ENCODE measurements around the gene WDR1. TPM values are rescaled to one million over a fixed set of nuclear protein-coding genes. Genes with fewer than 3 reads are reported as not detected.

The WDR1 gene
- total and polyA plus RNA-seq, 10 of the 15 experiments (the other 5 are each of a cell fraction or from before 2014, with no cell fraction given): 28.5 to 397 (median 290) TPM

DNA sequence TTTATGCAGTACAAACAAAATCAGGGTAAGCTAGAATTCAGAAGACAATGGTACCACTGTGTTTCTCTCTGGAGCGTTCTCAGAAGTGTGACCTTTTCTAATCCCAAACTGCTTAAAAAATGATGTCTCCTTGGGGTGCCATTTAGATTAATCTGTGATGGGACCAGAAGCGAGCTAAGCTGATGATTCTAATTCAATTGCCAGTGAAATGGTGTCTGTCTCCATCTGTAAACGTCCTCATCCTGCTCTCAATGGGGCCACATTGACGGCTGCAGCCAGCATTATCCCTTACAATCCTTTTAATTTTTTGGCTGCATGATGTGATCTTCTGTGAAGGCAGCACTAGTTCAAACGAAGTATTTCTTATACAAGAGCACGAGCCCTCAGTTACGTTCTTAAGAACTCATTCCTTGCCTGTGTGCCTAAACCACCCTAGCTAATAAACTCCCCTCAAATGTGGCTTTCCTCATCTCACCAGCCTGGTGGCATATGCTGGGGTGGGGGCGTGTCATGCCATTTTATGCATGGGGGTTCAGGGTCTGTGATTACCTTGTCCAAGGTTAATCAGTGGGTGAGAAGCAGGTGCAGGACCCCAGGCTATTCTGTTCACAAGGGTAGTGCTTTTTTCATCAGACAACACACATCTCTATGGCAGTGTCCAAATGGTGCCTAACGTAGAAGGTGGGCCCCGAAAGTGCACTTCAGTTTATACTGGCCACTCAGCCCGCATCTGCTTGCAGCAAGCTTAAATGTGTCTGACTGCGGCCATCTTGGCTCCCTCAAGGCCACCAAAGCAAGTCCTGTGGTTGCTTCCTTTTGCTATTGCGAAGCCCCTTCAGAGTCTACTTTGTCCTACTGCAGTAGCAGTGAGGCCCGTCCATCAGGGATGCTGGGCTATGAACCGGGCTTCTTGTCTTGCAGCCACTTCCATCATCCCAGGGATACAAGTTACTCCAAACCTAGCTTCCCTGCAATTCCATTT lies 49.6 kb downstream of the WDR1 start:
- ChIA-PET SMC1A (ENCODE audit: uncharacterized antibody, unreplicated experiment) (no interaction called here), RAD21 (ENCODE audit: unreplicated experiment) (no interaction called here), POLR2A (no interaction called here), CTCF (no interaction called here)
- DNase-seq (ENCODE audit: low read depth, low spot score) (no peak), ATAC-seq (no peak), FAIRE-seq (no peak)
- Histone ChIP-seq H3K79me2 (ENCODE audit: control insufficient read depth, insufficient read depth, low read length) (no peaks in the 10 kb centered on the region), H3K27ac (ENCODE audit: control insufficient read depth, insufficient read depth) (no peak overlapping the region), H2AFZ (ENCODE audit: control insufficient read depth, low read depth, low read length) (no peak overlapping the region), H3K9me3 (replicated peaks; ENCODE audit: control insufficient read depth, insufficient read depth, low read length) (no peaks in the 10 kb centered on the region), H3K36me3 (ENCODE audit: control insufficient read depth in 2 of 2, insufficient read depth in 2 of 2, low read length in 1 of 2) (peaks cover 0 to 3% of the 10 kb centered on the region in 2 experiments; a peak in 2 of 4 replicates), H3K4me3 (no peak overlapping the region), H3K4me2 (ENCODE audit: control insufficient read depth, insufficient read depth) (no peak overlapping the region), H3K4me1 (ENCODE audit: control insufficient read depth, insufficient read depth, low read length) (no peaks in the 10 kb centered on the region), H4K20me1 (ENCODE audit: control insufficient read depth, insufficient read depth) (no peaks in the 10 kb centered on the region), H3K27me3 (replicated peaks in 1 of 2; ENCODE audit: control insufficient read depth in 2 of 2, insufficient read depth in 2 of 2, low read length in 1 of 2) (no peaks in the 10 kb centered on the region), H3K9ac (ENCODE audit: control insufficient read depth, insufficient read depth, low read length) (no peak overlapping the region)
- BruUV-seq (replicated peaks): no TSS peak
- 98% methylated on average over 15 of the region's 15 CpGs for WGBS (ENCODE audit: insufficient coverage, insufficient replicate concordance, low lambda C conversion rate, missing lambda C conversion rate)
- intact Hi-C loops (cut with micrococcal nuclease; ENCODE audit: unreplicated experiment): no loop called here
- in situ Hi-C loops (cut with MboI): no loop called here
- TF ChIP-seq NFYA (IDR thresholded peaks at IDR 0.05; ENCODE audit: borderline replicate concordance, low read depth, low read length) (no peak), ZNF274 (IDR thresholded peaks at IDR 0.05; ENCODE audit: insufficient read depth, insufficient read length) (no peak), POLR2AphosphoS5 (IDR thresholded peaks at IDR 0.05; ENCODE audit: low read length) (no peak), YBX1 (IDR thresholded peaks at IDR 0.05) (no peak), BACH1 (IDR thresholded peaks at IDR 0.05; ENCODE audit: borderline replicate concordance) (no peak), GATAD2B (conservative IDR thresholded peaks at IDR 0.05; ENCODE audit: low read depth) (no peak), BMI1 (IDR thresholded peaks at IDR 0.05; ENCODE audit: borderline replicate concordance) (no peak), ESRRA (IDR thresholded peaks at IDR 0.05; ENCODE audit: low read length) (no peak), ATF7 (IDR thresholded peaks at IDR 0.05; ENCODE audit: low read depth) (no peak), NR2C2 (IDR thresholded peaks at IDR 0.05; ENCODE audit: borderline replicate concordance, control insufficient read depth, insufficient read length, low read depth) (no peak)
- TF ChIP-seq, protein P1, sequence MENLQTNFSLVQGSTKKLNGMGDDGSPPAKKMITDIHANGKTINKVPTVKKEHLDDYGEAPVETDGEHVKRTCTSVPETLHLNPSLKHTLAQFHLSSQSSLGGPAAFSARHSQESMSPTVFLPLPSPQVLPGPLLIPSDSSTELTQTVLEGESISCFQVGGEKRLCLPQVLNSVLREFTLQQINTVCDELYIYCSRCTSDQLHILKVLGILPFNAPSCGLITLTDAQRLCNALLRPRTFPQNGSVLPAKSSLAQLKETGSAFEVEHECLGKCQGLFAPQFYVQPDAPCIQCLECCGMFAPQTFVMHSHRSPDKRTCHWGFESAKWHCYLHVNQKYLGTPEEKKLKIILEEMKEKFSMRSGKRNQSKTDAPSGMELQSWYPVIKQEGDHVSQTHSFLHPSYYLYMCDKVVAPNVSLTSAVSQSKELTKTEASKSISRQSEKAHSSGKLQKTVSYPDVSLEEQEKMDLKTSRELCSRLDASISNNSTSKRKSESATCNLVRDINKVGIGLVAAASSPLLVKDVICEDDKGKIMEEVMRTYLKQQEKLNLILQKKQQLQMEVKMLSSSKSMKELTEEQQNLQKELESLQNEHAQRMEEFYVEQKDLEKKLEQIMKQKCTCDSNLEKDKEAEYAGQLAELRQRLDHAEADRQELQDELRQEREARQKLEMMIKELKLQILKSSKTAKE (IDR thresholded peaks at IDR 0.05; ENCODE audit: low read depth, poor library complexity, severe bottlenecking): no peak
- TF ChIP-seq, protein P2, sequence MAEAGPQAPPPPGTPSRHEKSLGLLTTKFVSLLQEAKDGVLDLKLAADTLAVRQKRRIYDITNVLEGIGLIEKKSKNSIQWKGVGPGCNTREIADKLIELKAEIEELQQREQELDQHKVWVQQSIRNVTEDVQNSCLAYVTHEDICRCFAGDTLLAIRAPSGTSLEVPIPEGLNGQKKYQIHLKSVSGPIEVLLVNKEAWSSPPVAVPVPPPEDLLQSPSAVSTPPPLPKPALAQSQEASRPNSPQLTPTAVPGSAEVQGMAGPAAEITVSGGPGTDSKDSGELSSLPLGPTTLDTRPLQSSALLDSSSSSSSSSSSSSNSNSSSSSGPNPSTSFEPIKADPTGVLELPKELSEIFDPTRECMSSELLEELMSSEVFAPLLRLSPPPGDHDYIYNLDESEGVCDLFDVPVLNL (IDR thresholded peaks at IDR 0.05; ENCODE audit: low read depth, low read length): no peak
- TF ChIP-seq, protein P3, sequence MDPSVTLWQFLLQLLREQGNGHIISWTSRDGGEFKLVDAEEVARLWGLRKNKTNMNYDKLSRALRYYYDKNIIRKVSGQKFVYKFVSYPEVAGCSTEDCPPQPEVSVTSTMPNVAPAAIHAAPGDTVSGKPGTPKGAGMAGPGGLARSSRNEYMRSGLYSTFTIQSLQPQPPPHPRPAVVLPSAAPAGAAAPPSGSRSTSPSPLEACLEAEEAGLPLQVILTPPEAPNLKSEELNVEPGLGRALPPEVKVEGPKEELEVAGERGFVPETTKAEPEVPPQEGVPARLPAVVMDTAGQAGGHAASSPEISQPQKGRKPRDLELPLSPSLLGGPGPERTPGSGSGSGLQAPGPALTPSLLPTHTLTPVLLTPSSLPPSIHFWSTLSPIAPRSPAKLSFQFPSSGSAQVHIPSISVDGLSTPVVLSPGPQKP (IDR thresholded peaks at IDR 0.05; ENCODE audit: low read depth, low read length): no peak
- TF ChIP-seq, protein P4, sequence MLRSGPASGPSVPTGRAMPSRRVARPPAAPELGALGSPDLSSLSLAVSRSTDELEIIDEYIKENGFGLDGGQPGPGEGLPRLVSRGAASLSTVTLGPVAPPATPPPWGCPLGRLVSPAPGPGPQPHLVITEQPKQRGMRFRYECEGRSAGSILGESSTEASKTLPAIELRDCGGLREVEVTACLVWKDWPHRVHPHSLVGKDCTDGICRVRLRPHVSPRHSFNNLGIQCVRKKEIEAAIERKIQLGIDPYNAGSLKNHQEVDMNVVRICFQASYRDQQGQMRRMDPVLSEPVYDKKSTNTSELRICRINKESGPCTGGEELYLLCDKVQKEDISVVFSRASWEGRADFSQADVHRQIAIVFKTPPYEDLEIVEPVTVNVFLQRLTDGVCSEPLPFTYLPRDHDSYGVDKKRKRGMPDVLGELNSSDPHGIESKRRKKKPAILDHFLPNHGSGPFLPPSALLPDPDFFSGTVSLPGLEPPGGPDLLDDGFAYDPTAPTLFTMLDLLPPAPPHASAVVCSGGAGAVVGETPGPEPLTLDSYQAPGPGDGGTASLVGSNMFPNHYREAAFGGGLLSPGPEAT (IDR thresholded peaks at IDR 0.05; ENCODE audit: low read depth): no peak
- TF ChIP-seq, protein P5, sequence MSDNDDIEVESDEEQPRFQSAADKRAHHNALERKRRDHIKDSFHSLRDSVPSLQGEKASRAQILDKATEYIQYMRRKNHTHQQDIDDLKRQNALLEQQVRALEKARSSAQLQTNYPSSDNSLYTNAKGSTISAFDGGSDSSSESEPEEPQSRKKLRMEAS (IDR thresholded peaks at IDR 0.05; ENCODE audit: low read depth, low read length): no peak

All from GM12878 (cell line).